ENCODE results near the gene SH3BP4.

SH3BP4 gene

DNA sequence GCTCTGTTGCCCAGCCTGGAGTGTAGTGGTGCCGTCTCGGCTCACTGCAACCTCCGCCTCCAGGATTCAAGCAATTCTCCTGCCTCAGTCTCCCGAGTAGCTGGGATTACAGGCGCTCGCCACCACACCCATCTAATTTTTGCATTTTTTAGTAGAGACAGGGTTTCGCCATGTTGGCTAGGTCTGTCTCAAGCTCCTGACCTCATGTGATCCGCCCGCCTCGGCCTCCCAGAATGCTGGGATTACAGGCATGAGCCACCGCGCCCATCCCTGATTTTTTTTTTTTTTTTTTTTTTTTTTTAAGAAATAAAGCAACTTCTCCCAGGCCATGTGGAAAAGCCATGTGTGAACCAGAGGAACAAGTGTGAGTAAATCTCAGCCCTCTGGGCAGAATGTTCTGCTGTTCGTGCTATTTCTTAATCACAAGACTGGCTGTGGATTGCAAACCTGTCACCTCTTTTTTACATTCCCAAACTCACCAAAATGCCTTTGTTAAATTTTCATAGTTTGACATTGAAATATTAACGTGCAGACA lies 6.4 kb upstream of the SH3BP4 start:
- no peak for DNase-seq (ENCODE audit: low read depth in 2 of 2)

DNA sequence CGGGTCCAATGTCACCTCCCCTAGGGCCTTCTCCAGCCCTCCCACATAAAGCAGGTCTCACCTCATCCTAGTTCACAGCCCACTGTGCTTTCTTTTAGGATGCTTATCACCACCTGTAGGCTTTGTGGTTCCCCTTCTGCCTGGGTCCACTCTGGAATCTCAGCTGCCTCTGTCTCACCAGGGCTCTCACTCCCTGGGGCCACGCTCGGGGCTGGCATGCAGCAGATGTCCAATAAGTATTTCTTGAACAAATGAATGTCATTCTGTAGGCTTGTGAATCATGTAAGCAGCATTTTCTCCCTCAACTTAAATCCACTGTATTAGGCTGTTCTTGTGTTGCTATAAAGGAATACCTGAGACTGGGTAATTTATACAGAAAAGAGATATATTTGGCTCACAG lies 4.3 kb upstream of the SH3BP4 start:
- DNase-seq (ENCODE audit: low read depth in 2 of 2), result no peak

GRCh38 chr2:234949762-234950434 lies 1.9 kb upstream of the SH3BP4 start:
- no peak for DNase-seq (ENCODE audit: low read depth in 2 of 2)

DNA sequence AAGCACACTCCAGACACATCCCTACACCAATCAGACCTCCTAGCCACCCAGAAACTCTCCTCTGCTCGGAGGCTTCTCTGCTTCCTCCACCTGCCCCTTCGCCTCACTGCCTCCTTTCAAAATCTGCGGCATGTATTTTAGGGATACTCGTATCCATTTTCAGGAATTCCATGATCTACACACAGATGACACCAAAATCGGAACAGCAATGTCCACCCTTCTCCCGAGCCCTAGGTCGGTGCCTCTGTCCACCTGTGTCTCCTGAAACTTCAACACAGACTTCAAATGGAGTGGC lies 1.4 kb upstream of the SH3BP4 start:
- DNase-seq (ENCODE audit: low read depth in 2 of 2), result no peak

GRCh38 chr2:234950730-234951663 lies 820 bp upstream of the SH3BP4 start:
- no peak for DNase-seq (ENCODE audit: low read depth in 2 of 2)

- DNase-seq (ENCODE audit: low read depth in 2 of 2), result no peak
Measured at GRCh38 chr2:234952270-234953115, 676 bp downstream of the SH3BP4 start.

GRCh38 chr2:234953116-234954031 lies 1.6 kb downstream of the SH3BP4 start:
- no peak for DNase-seq (ENCODE audit: low read depth in 2 of 2)

- no peak for DNase-seq (ENCODE audit: low read depth in 2 of 2)
Measured at GRCh38 chr2:234954551-234954992, 2.8 kb downstream of the SH3BP4 start.

DNA sequence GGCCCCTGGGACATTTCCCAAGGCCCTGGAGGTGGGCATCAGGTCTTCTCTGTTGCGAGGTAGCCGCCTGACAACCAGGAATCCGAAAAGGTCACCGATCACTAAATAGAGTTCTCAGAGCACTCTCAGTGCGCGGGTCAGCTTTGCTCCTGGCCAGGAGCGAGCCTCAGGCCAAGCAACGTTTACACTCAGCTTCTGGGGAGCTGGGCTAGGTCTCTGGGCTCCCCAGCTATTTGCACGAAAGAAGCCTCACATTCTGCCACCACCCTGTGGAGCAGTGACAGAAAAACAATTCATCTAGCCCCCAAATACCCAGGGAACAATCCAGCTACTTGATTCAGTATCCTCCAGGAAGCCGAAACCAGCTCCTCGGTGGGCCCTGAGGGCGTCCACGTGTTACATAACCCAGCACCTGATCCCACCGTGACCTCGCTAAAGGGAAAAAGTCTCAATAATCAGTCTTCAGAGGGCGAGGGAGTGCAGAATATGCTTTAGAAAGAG lies 3.3 kb downstream of the SH3BP4 start:
- no peak for DNase-seq (ENCODE audit: low read depth in 2 of 2)

GRCh38 chr2:234955971-234956509 lies 4.2 kb downstream of the SH3BP4 start:
- DNase-seq (ENCODE audit: low read depth in 2 of 2), result no peak

- no peak for DNase-seq (ENCODE audit: low read depth in 2 of 2)
Measured at GRCh38 chr2:234957834-234958135, 6.0 kb downstream of the SH3BP4 start.

DNA sequence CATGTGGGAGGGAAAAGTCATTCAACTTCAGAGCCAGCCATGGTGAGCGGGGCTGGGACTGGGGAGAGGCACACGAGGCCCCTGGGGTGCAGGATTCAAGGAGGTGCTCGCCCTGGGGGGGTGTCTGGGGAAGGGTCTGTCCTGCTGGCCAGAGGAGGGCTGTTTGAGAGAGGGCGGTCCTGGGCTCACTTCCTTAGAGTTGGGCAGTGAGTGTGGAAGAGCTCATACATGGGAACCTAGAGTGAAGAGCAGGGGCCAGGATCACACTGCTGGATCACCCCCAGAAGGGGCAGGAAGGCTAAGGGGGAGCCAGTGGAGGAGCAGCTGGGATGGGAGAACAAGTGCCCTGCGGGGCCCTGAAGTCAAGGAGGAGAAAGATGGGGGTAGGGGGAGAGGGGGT lies 6.5 kb downstream of the SH3BP4 start:
- DNase-seq (ENCODE audit: low read depth in 2 of 2), result no peak

GRCh38 chr2:234958746-234959395 lies 7.1 kb downstream of the SH3BP4 start:
- no peak for DNase-seq (ENCODE audit: low read depth in 2 of 2)

- no peak for DNase-seq (ENCODE audit: low read depth in 2 of 2)
Measured at GRCh38 chr2:234960175-234961088, 8.6 kb downstream of the SH3BP4 start.

DNA sequence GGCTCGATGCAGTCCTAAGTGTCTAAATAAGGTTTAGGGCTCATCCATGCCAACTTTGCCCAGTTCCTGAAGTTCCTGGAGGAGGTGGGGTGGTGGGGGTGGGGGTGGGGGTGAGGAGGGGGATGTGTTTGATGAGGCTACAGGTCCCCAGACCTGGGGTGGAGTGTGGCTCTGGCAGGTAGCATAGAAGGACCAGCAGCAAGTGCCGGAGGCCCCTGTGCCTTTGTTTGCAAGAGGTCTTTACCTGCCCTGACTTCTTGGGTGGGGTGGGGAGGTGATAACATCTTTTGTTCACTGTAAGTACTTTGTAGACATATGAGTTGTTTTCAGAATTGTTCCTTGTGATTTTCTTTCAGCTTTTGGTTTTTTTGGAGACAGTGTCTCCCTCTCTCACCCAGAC lies 10.0 kb downstream of the SH3BP4 start:
- no peak for DNase-seq (ENCODE audit: low read depth in 2 of 2)

- no peak for DNase-seq (ENCODE audit: low read depth in 2 of 2)
Measured at GRCh38 chr2:234963773-234964615, 12.2 kb downstream of the SH3BP4 start.

GRCh38 chr2:234964631-234965461 lies 13.0 kb downstream of the SH3BP4 start:
- no peak for DNase-seq (ENCODE audit: low read depth in 2 of 2)
